Rectal smooth muscle tissue (tissue), 1 donor: ENCODE results near the gene DNAJC7.
"Not testable (repeated sequence)": the region's sequence is repeated elsewhere in the genome, so short reads cannot be mapped to it uniquely, and the experiment has no call there.

Source experiments
- H3K27ac ChIP-seq: one replicate; pipeline ENCODE4 v1.7.0; 2013; ENCODE audit warnings: low read depth, low read length, inconsistent platforms
- H3K27me3 ChIP-seq: one replicate; pipeline ENCODE4 v1.7.0; 2013; ENCODE audit warnings: low read length; ENCODE audit not compliant: control insufficient read depth, insufficient read depth
- H3K36me3 ChIP-seq: one replicate; pipeline ENCODE4 v1.7.0; 2013; ENCODE audit warnings: low read length; ENCODE audit not compliant: control insufficient read depth, insufficient read depth
- H3K4me1 ChIP-seq: one replicate; pipeline ENCODE4 v1.7.0; 2013; ENCODE audit warnings: low read length; ENCODE audit not compliant: control insufficient read depth, insufficient read depth
- H3K4me3 ChIP-seq: one replicate; pipeline ENCODE4 v1.7.0; 2013; ENCODE audit warnings: low read length
- H3K9ac ChIP-seq: one replicate; pipeline ENCODE4 v1.7.0; 2013; ENCODE audit warnings: low read length

DNAJC7 gene

DNA sequence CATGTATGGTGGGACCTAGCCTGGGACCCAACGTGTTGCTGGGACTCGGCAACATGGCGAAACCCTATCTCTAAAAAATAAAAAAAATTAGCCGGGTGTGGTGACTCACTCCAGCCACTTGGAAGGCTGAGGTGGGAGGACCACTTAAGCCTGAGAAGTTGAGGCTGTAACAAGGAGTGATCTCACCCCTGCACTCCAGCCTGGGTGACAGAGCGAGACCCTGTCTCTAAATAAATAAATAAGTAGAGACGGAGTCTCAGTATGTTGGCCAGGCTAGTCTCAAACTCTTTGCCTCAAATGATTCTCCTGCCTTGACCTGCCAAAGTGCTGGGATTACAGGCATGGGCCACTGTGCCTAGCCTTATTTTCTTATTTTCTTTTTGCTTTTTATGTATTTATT, 60.7 kb downstream of the DNAJC7 start:
- no peak overlapping the region for H3K4me3 ChIP-seq
- no peaks in the 10 kb centered on the region for H3K36me3 ChIP-seq
- no peaks in the 10 kb centered on the region for H3K27me3 ChIP-seq
- no peak overlapping the region for H3K27ac ChIP-seq
- H3K4me1 ChIP-seq, result no peaks in the 10 kb centered on the region
- no peak overlapping the region for H3K9ac ChIP-seq

DNA sequence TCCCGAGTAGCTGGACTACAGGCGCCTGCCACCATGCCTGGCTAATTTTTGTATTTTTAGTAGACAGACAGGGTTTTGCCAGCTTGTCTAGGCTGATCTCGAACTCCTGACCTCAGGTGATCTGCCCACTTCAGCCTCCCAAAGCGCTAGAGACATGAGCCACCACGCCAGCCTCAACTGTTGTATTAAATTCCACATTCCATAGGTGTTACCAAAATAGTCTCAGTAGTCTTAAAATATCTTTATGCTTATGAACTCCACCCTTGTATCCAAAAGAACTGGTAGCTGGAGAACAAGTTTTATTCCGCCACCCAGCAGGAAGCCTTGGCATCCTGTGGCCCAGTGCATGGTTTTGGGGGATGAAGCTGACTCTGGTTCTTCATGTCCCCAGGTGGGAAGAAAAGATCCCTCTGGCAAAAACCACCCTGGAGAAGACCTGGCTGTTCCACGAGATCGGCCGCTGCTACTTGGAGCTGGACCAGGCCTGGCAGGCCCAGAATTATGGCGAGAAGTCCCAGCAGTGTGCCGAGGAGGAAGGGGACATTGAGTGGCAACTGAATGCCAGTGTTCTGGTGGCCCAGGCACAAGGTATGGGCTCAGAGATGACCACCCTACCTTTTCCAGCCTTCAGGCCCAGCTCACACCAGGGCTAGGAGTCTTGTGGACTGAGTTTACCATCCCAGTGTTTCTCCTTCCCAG, 68.3 kb downstream of the DNAJC7 start:
- Histone ChIP-seq H3K4me3 (no peak overlapping the region), H3K36me3 (no peaks in the 10 kb centered on the region), H3K27ac (no peak overlapping the region), H3K4me1 (no peaks in the 10 kb centered on the region), H3K9ac (no peak overlapping the region), H3K27me3 (no peaks in the 10 kb centered on the region)

- Histone ChIP-seq H3K36me3 (no peaks in the 10 kb centered on the region), H3K4me1 (no peaks in the 10 kb centered on the region), H3K27ac (no peak overlapping the region), H3K4me3 (no peak overlapping the region), H3K9ac (no peak overlapping the region), H3K27me3 (no peaks in the 10 kb centered on the region)
Observed at GRCh38 chr17:41944943-41945342, 72.3 kb downstream of the DNAJC7 start.

- H3K27me3 ChIP-seq, result no peaks in the 10 kb centered on the region
- no peak overlapping the region for H3K4me3 ChIP-seq
- no peaks in the 10 kb centered on the region for H3K36me3 ChIP-seq
- no peak overlapping the region for H3K27ac ChIP-seq
- no peaks in the 10 kb centered on the region for H3K4me1 ChIP-seq
- H3K9ac ChIP-seq, result no peak overlapping the region
Observed at GRCh38 chr17:41943492-41943891, 73.7 kb downstream of the DNAJC7 start.

- Histone ChIP-seq H3K36me3 (no peaks in the 10 kb centered on the region), H3K4me1 (no peaks in the 10 kb centered on the region), H3K4me3 (no peak overlapping the region), H3K27ac (no peak overlapping the region), H3K27me3 (no peaks in the 10 kb centered on the region), H3K9ac (no peak overlapping the region)
Observed at GRCh38 chr17:41942626-41943373, 74.4 kb downstream of the DNAJC7 start.

- no peak overlapping the region for H3K9ac ChIP-seq
- no peaks in the 10 kb centered on the region for H3K36me3 ChIP-seq
- no peaks in the 10 kb centered on the region for H3K27me3 ChIP-seq
- H3K4me1 ChIP-seq, result no peaks in the 10 kb centered on the region
- H3K27ac ChIP-seq, result no peak overlapping the region
- H3K4me3 ChIP-seq, result no peak overlapping the region
Observed at GRCh38 chr17:41941168-41941567, 76.1 kb downstream of the DNAJC7 start.

DNA sequence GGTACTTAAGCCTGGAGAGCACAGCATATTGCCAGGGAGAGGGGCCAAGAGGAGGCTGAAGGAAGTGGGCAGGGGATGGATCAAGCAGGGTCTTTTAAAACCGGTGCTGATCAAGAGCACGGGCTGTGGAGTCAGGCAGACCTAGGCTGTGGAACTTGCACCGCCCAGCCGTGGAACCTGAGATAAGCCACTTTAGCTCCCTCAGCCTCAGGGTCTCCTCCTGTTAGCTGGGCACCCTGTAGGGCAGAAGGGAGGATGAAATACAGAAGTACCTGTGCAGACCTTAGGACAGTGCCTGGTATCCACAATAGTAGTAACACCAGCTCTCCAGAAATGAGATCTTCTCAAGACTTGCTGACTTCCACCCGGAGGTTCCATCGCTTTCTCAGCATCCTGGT, 77.5 kb downstream of the DNAJC7 start:
- no peaks in the 10 kb centered on the region for H3K4me1 ChIP-seq
- no peak overlapping the region for H3K9ac ChIP-seq
- no peaks in the 10 kb centered on the region for H3K27me3 ChIP-seq
- H3K27ac ChIP-seq, result no peak overlapping the region
- H3K36me3 ChIP-seq, result peaks cover 3% of the 10 kb centered on the region
- H3K4me3 ChIP-seq, result no peak overlapping the region

DNA sequence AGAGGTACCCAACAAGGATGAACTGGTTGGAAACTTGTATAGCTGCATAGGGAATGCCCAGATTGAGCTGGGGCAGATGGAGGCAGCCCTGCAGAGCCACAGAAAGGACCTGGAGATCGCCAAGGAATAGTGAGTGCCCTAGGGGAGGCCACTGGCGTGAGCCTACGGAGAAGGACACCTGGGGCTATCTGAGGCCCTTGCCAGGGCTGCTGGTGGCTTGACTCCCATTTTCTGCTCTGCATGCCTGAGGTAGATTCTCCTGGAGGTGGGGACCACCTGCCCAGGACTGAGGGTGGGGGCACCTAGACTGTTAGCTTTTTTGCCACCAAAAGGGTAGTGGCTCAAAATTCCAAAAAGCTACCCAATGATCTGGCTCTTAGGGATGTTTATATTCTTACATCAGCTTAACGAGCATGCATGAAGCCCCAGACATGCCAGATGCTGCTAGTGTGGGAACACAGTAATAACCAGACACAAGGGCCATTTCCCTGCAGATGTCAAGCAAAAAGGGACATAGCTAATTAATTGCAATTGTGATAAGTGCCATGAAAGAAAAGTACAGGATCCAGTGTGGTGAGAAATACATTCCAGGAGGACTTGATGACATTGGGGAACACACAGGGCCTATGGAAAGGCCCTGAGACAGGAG, 78.1 kb downstream of the DNAJC7 start:
- no peak overlapping the region for H3K9ac ChIP-seq
- no peak overlapping the region for H3K27ac ChIP-seq
- no peaks in the 10 kb centered on the region for H3K27me3 ChIP-seq
- peaks cover 3% of the 10 kb centered on the region for H3K36me3 ChIP-seq
- no peak overlapping the region for H3K4me3 ChIP-seq
- H3K4me1 ChIP-seq, result no peaks in the 10 kb centered on the region

DNA sequence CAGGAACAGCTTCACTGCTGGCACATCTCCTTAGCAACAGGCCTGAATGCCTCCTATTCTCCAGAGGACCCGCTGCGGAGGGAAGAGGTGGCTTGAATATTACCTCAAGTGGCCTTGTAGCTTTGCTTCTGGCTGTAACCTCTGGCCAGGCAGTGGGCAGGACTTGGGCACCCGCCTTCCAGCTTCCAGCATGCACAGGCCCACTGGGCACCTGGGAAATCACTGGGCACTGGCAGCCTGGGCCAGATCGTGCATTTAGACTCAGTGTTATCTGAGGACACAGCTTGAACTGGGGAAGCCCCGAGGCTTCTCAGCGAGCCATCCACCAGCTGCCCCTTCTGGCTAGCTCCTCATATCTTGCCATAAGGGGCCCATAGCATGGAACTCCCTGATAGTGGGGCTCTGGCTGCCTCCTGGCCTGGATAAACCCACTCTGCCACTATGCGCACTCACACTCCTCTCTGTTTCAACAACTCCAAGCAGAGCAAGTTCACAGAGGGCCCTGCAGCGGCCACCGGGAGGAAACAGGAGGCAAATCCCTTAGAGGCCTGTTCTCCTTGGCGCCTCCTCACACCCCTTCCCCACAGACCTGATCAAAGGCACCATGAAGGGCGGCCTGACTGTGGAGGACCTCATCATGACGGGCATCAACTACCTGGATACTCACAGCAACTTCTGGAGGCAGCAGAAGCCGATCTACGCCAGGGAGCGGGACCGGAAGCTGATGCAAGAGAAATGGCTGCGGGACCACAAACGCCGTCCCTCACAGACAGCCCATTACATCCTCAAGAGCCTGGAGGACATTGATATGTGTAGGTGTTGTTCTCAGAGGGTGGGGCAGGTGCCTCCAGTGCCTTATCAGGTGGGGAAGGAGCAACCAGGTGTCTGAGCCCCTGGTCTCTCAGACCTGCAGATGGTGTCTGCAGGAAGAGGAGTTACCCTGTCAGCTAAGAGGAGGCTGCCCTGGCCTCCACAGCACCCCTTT, 79.0 kb downstream of the DNAJC7 start:
- H3K4me3 ChIP-seq, result no peak overlapping the region
- H3K27ac ChIP-seq, result no peak overlapping the region
- H3K36me3 ChIP-seq, result peaks cover 3% of the 10 kb centered on the region
- no peak overlapping the region for H3K9ac ChIP-seq
- no peaks in the 10 kb centered on the region for H3K27me3 ChIP-seq
- H3K4me1 ChIP-seq, result no peaks in the 10 kb centered on the region

- no peaks in the 10 kb centered on the region for H3K4me1 ChIP-seq
- H3K27ac ChIP-seq, result no peak overlapping the region
- H3K4me3 ChIP-seq, result no peak overlapping the region
- H3K27me3 ChIP-seq, result no peaks in the 10 kb centered on the region
- no peak overlapping the region for H3K9ac ChIP-seq
- peaks cover 3% of the 10 kb centered on the region for H3K36me3 ChIP-seq
Observed at GRCh38 chr17:41935641-41936040, 81.6 kb downstream of the DNAJC7 start.

- Histone ChIP-seq H3K27me3 (no peaks in the 10 kb centered on the region), H3K36me3 (peaks cover 3% of the 10 kb centered on the region), H3K4me1 (peaks cover 5% of the 10 kb centered on the region), H3K9ac (no peak overlapping the region), H3K27ac (no peak overlapping the region), H3K4me3 (no peak overlapping the region)
Observed at GRCh38 chr17:41932816-41933389, 84.3 kb downstream of the DNAJC7 start.

GRCh38 chr17:41931715-41932114, 85.5 kb downstream of the DNAJC7 start:
- H3K4me3 ChIP-seq, H3K36me3 ChIP-seq, H3K27ac ChIP-seq, H3K4me1 ChIP-seq, H3K27me3 ChIP-seq, H3K9ac ChIP-seq: not testable (repeated sequence)
